HepG2 (cell line): ENCODE results near the gene CRYBA1. TPM values are rescaled to one million over a fixed set of nuclear protein-coding genes. Genes with fewer than 3 reads are reported as not detected.
"Not testable (repeated sequence)": the region's sequence is repeated elsewhere in the genome, so short reads cannot be mapped to it uniquely, and the experiment has no call there.

Experiments
- ATAC-seq: fragments of 200-7000 bp; cut with Tn5 transposase; 3 replicates; pipeline ENCODE4 v1.9.1; 2020; ENCODE audit warnings: mild to moderate bottlenecking, moderate library complexity
- BruUV-seq: library from RNA; stranded (reverse); fragments of 400-500 nt; replicated peaks from 2 replicates; lab custom pipeline; 2021; lab: Mats Ljungman, UMichigan
- CTCF ChIA-PET: fragments of 300-600 bp; formaldehyde crosslinking; extraction: SDS; loops from one replicate; lab custom pipeline; 2021; ENCODE audit warnings: low total read pairs, inconsistent platforms, low intra/inter-chr PET ratio; lab: Yijun Ruan, JAX
- POLR2A ChIA-PET: fragments of 350-600 bp; sonication (Branson Sonifier 250); formaldehyde crosslinking; loops from one replicate; lab custom pipeline; 2020; ENCODE audit warnings: antibody characterized with exemption, inconsistent platforms; lab: Yijun Ruan, JAX
- DNase-seq: peaks from one replicate; pipeline ENCODE4 v3.0.0-alpha.2; 2015; ENCODE audit warnings: low spot score
- FAIRE-seq: peaks from 3 replicates; lab custom pipeline; 2011; peaks lifted over from hg19 to GRCh38; lab: Jason Lieb, UNC
- H2AFZ ChIP-seq: one replicate; pipeline ENCODE4 v1.6.1; 2011; ENCODE audit warnings: low read length, inconsistent platforms
- H3K27ac ChIP-seq: fragments of 300-600 bp; 3 replicates; pipeline ENCODE4 v1.8.0; 2011; ENCODE audit warnings: mixed run types, mild to moderate bottlenecking, mixed read lengths, low read length, inconsistent platforms; ENCODE audit not compliant: insufficient read depth; ENCODE audit errors: extremely low read length
- H3K27me3 ChIP-seq, 2 experiments: fragments of 200-600 bp in 1 of 2; 2 replicates in 1 of 2; 3 replicates in 1 of 2; pipeline versions ENCODE4 v1.6.0 to v1.8.0; 2011; ENCODE audit warnings: low read length in 2 of 2, mild to moderate bottlenecking in 2 of 2, moderate library complexity in 2 of 2, inconsistent platforms in 1 of 2; ENCODE audit not compliant: insufficient read depth in 2 of 2, control insufficient read depth in 1 of 2
- H3K36me3 ChIP-seq, 2 experiments: fragments of 200-600 bp in 1 of 2; replicated peaks in 1 of 2; 2 replicates in 1 of 2; 3 replicates in 1 of 2; pipeline versions ENCODE4 v1.5.1 to v1.8.0; 2011; ENCODE audit warnings: low read length in 2 of 2, inconsistent platforms in 1 of 2; ENCODE audit not compliant: insufficient read depth in 2 of 2, control insufficient read depth in 1 of 2
- H3K4me1 ChIP-seq: 2 replicates; pipeline ENCODE4 v1.5.1; 2012; ENCODE audit warnings: low read length, inconsistent platforms; ENCODE audit not compliant: insufficient read depth
- H3K4me2 ChIP-seq: 2 replicates; pipeline ENCODE4 v1.6.0; 2011; ENCODE audit warnings: low read depth, low read length, inconsistent platforms
- H3K4me3 ChIP-seq, 3 experiments: fragments of 200-600 bp in 1 of 3; sonication (generic), shearing (Covaris generic) in 1 of 3; replicated peaks in 1 of 3; 2 replicates each; pipeline ENCODE4 v1.5.1; 2011 to 2016; ENCODE audit warnings: low read length in 3 of 3, inconsistent platforms in 2 of 3, low read depth in 2 of 3, mild to moderate bottlenecking in 2 of 3, control low read depth in 1 of 3, mixed read lengths in 1 of 3; ENCODE audit not compliant: insufficient read depth in 1 of 3
- H3K79me2 ChIP-seq: one replicate; pipeline ENCODE4 v1.6.1; 2011; ENCODE audit warnings: low read length, inconsistent platforms; ENCODE audit not compliant: insufficient read depth
- H3K9ac ChIP-seq: 2 replicates; pipeline ENCODE4 v1.6.0; 2011; ENCODE audit warnings: mild to moderate bottlenecking, low read depth, low read length, inconsistent platforms; ENCODE audit not compliant: insufficient read depth
- H3K9me3 ChIP-seq: 2 replicates; pipeline ENCODE4 v1.5.1; 2012; ENCODE audit warnings: mild to moderate bottlenecking, low read length
- H4K20me1 ChIP-seq: 2 replicates; pipeline ENCODE4 v1.6.0; 2011; ENCODE audit warnings: inconsistent platforms, mild to moderate bottlenecking, low read length, moderate library complexity; ENCODE audit not compliant: insufficient read depth
- ARID5B ChIP-seq: IDR thresholded peaks from 2 replicates; pipeline ENCODE4 v1.4.0; 2020; ENCODE audit warnings: mild to moderate bottlenecking, missing genetic modification reagents
- ATF2 ChIP-seq: sonication (generic); formaldehyde crosslinking; IDR thresholded peaks from 2 replicates; pipeline ENCODE4 v1.4.0; 2020; ENCODE audit warnings: missing genetic modification reagents
- DPF2 ChIP-seq: sonication (generic); formaldehyde crosslinking; IDR thresholded peaks from 2 replicates; pipeline ENCODE4 v1.4.0; 2020; ENCODE audit warnings: mild to moderate bottlenecking, low read depth, missing genetic modification reagents, borderline replicate concordance
- FOXA3 ChIP-seq: IDR thresholded peaks from 2 replicates; pipeline ENCODE4 v1.6.1; 2016; ENCODE audit warnings: missing genetic modification reagents, missing compliant biosample characterization
- HMG20A ChIP-seq: IDR thresholded peaks from 2 replicates; pipeline ENCODE4 v1.6.1; 2016; ENCODE audit warnings: borderline replicate concordance
- HNRNPK ChIP-seq: fragments of 200-400 bp; formaldehyde crosslinking; IDR thresholded peaks from 2 replicates; pipeline ENCODE4 v1.6.1; 2018; ENCODE audit warnings: low read length, low read depth, moderate library complexity, mild to moderate bottlenecking; ENCODE audit not compliant: poor library complexity, severe bottlenecking
- ISL2 ChIP-seq: sonication (generic); formaldehyde crosslinking; IDR thresholded peaks from 2 replicates; pipeline ENCODE4 v1.5.0; 2020; ENCODE audit warnings: missing genetic modification reagents
- TCF7 ChIP-seq: sonication (generic); IDR thresholded peaks from 2 replicates; pipeline ENCODE4 v1.6.1; 2016; ENCODE audit warnings: antibody characterized with exemption, low read depth
- ZMYM3 ChIP-seq: sonication (generic); formaldehyde crosslinking; IDR thresholded peaks from 2 replicates; pipeline ENCODE4 v1.5.1; 2020; ENCODE audit warnings: mild to moderate bottlenecking, missing genetic modification reagents
- ZMYM4 ChIP-seq: sonication (generic); formaldehyde crosslinking; IDR thresholded peaks from 2 replicates; pipeline ENCODE4 v1.8.1; 2023; ENCODE audit warnings: mild to moderate bottlenecking, missing genetic modification reagents
- ZNF12 ChIP-seq: sonication (generic); formaldehyde crosslinking; IDR thresholded peaks from 2 replicates; pipeline ENCODE4 v1.5.0; 2020; ENCODE audit warnings: missing genetic modification reagents
- ZNF570 ChIP-seq: sonication (generic); formaldehyde crosslinking; IDR thresholded peaks from 2 replicates; pipeline ENCODE4 v1.4.0; 2020; ENCODE audit warnings: mild to moderate bottlenecking, missing genetic modification reagents, borderline replicate concordance
- ZNF598 ChIP-seq: sonication (generic); formaldehyde crosslinking; IDR thresholded peaks from 2 replicates; pipeline ENCODE4 v1.5.1; 2020; ENCODE audit warnings: mild to moderate bottlenecking, missing genetic modification reagents, borderline replicate concordance
- WGBS: methylation state at CpG from one replicate; pipeline ENCODE4 v1.1.6; 2017; ENCODE audit warnings: low lambda C conversion rate; 5-methylcytosine and 5-hydroxymethylcytosine counted together
- in situ Hi-C: cut with HindIII; loops from 2 replicates; pipeline ENCODE4 v1.10.0; 2017; ENCODE audit warnings: low pct_unique_long_range_greater_than_20kb; ENCODE audit not compliant: extremely low pct_ligation_motif_present
- intact Hi-C: fragments of 100-400 bp; cut with micrococcal nuclease; formaldehyde crosslinking; loops from one replicate; pipeline ENCODE4 v1.10.0; 2022; ENCODE audit not compliant: unreplicated experiment
- polyA plus RNA-seq, 8 experiments: library from polyadenylated mRNA; depleted of rRNA in 3 of 8; stranded (reverse) in 7 of 8; unstranded in 1 of 8; fragments of >200 nt; fragmentation: Illumina TruSeq in 4 of 8; extraction: Trizol in 4 of 8; gene quantifications; 2 replicates each; pipeline versions ENCODE4 v1.2.1 to v1.2.3, GENCODE V29; 2011 to 2016; ENCODE audit warnings: low read depth in 4 of 8, missing spikeins in 1 of 8, mixed read lengths in 1 of 8; ENCODE audit not compliant: insufficient read depth in 1 of 8
- total RNA-seq, 5 experiments: library from RNA; depleted of rRNA; stranded (reverse); fragments of >200 nt; fragmentation: Illumina TruSeq; extraction: Trizol; gene quantifications; 2 replicates each; pipeline ENCODE4 v1.2.3, GENCODE V29; 2016; ENCODE audit warnings: low read depth in 1 of 5

CRYBA1 gene
- total and polyA plus RNA-seq, 2 of the 13 experiments (the other 11 are each of a cell fraction or from before 2014, with no cell fraction given) = not detected

GRCh38 chr17:29271980-29272379 is 25.3 kb downstream of the CRYBA1 start:
- H3K4me1 ChIP-seq = peaks cover 38% of the 10 kb centered on the region
- DNase-seq, H3K4me2 ChIP-seq, CTCF ChIA-PET, H3K27ac ChIP-seq, POLR2A ChIA-PET, BruUV-seq, ATAC-seq, intact Hi-C loops, H3K9ac ChIP-seq, H3K9me3 ChIP-seq, H2AFZ ChIP-seq, H3K4me3 ChIP-seq, H3K27me3 ChIP-seq, FAIRE-seq, in situ Hi-C loops: not testable (repeated sequence)
- peak; percentile 85 for TF ChIP-seq HNRNPK
- 98% methylated on average over 9 of the region's 9 CpGs for WGBS
- H3K79me2 ChIP-seq = peaks cover 72% of the 10 kb centered on the region
- peaks cover 6 to 41% of the 10 kb centered on the region in 2 experiments for H3K36me3 ChIP-seq
- H4K20me1 ChIP-seq = peaks cover 58% of the 10 kb centered on the region

GRCh38 chr17:29273924-29274323 is 27.3 kb downstream of the CRYBA1 start:
- H3K4me3 ChIP-seq = no peak overlapping the region
- in situ Hi-C loops (no loop called here), intact Hi-C loops (no loop called here)
- H3K4me2 ChIP-seq = no peak overlapping the region
- DNase-seq = peak; percentile 68
- peaks cover 57% of the 10 kb centered on the region for H3K4me1 ChIP-seq
- H3K79me2 ChIP-seq = peaks cover 82% of the 10 kb centered on the region
- peaks cover 5 to 28% of the 10 kb centered on the region in 2 experiments for H3K36me3 ChIP-seq
- FAIRE-seq = peak; percentile 12
- peak overlapping the region; percentile 3 for H3K27ac ChIP-seq
- H3K27me3 ChIP-seq = no peaks in the 10 kb centered on the region
- peak; percentile 85 for ATAC-seq
- ChIA-PET POLR2A (interaction anchor here (1.1 to 1.7 kb wide), 2 partner anchors 20 to 96 kb away, joined by 3 to 20 read pairs; partner anchors contain the start of gene NUFIP2), CTCF (no interaction called here)
- no TSS peak for BruUV-seq
- peaks cover 68% of the 10 kb centered on the region for H4K20me1 ChIP-seq
- no peak overlapping the region for H2AFZ ChIP-seq
- no peaks in the 10 kb centered on the region for H3K9me3 ChIP-seq
- no peak overlapping the region for H3K9ac ChIP-seq
- WGBS = 11% methylated on average over 1 of the region's 1 CpG
- TF ChIP-seq HMG20A (CRISPR knock-in tag) = peak; percentile 11; the same call in 1 of the 2 replicates
- peak; percentile 33; the same call in 1 of the 2 replicates for TF ChIP-seq ISL2
- no peak for TF ChIP-seq ZNF570 (CRISPR knock-in tag)
- no peak for TF ChIP-seq ZNF598 (CRISPR knock-in tag)
- peak; percentile 62; the same call in 1 of the 2 replicates for TF ChIP-seq ZMYM4 (CRISPR knock-in tag)
- TF ChIP-seq ARID5B (CRISPR knock-in tag) = peak; percentile 66; the same call in 1 of the 2 replicates
- 0 out of 2 replicates have a peak, but pooled peaks have one; percentile 36 for TF ChIP-seq ATF2 (CRISPR knock-in tag)
- TF ChIP-seq ZMYM3 (CRISPR knock-in tag) = peak; percentile 30; the same call in 1 of the 2 replicates
- 0 out of 2 replicates have a peak, but pooled peaks have one; percentile 39 for TF ChIP-seq DPF2 (CRISPR knock-in tag)
- TF ChIP-seq ZNF12 (CRISPR knock-in tag) = peak; percentile 40; the same call in 1 of the 2 replicates
- 0 out of 2 replicates have a peak, but pooled peaks have one; percentile 8 for TF ChIP-seq TCF7
- TF ChIP-seq FOXA3 (CRISPR knock-in tag) = peak; percentile 63; the same call in 1 of the 2 replicates
